ENCODE data around the gene CHCHD6.
A peak's percentile ranks its signal among the peaks of the same experiment; 100 is the strongest.

CHCHD6 gene

DNA sequence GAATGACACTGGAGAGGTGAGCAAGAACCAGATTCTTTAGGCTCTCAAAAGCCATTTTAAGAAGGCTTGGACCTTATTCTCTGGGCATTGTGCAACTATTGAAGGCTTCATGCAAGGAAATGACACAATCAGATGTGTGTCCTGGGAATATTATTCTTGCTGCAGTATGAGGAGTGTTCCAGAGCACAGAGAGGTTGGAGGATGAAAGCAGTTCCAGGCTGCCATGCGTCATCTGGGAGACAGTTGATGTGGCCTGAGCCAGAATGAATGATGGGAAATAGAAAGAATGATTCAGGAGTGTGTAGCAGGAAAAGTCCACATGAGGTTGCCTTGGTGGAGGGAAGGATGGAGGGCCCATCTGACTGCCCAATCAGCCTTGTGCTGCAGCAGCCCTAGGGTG is 123.1 kb downstream of the CHCHD6 start:
- DNase-seq (ENCODE audit: low spot score): no peak

DNA sequence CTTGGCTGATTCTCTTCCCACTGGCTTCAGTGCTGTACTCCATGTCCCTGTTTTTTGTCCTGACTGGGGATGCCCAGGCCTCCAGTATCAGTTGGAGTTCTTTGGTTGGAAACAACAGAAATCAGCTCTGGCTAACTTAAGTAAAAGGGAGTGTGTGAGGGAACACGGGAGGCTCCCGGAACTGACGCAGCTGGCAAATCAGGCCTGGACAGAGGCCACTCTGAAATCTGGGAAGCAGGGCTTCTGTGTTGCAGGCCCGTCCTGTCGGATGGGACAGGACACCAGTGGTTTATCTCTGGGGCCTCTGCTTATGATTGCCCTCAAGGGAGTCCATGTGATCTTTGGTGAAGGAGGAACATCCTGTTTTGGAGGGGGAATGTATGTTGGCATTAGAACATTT is 124.3 kb downstream of the CHCHD6 start:
- DNase-seq (ENCODE audit: low spot score): no peak

DNA sequence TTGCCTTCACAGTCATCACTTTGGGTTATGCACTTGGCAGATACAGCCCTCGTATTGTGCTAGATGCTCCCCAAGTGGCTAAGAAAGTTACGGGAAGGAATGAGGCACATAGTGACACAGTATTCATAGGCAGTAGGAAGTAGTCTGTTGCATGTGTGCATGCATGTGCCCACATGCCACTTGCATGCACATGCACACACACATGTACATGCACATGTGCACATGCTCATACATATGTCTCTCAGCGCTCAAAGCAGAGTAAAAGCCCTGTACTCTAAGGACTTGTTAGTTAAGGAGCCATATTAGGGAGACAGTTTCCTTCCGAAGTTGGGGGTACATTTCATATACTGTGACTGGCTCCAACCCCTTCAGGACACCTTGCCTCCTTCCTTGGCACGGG is 128.9 kb downstream of the CHCHD6 start:
- DNase-seq (ENCODE audit: low spot score): no peak

DNA sequence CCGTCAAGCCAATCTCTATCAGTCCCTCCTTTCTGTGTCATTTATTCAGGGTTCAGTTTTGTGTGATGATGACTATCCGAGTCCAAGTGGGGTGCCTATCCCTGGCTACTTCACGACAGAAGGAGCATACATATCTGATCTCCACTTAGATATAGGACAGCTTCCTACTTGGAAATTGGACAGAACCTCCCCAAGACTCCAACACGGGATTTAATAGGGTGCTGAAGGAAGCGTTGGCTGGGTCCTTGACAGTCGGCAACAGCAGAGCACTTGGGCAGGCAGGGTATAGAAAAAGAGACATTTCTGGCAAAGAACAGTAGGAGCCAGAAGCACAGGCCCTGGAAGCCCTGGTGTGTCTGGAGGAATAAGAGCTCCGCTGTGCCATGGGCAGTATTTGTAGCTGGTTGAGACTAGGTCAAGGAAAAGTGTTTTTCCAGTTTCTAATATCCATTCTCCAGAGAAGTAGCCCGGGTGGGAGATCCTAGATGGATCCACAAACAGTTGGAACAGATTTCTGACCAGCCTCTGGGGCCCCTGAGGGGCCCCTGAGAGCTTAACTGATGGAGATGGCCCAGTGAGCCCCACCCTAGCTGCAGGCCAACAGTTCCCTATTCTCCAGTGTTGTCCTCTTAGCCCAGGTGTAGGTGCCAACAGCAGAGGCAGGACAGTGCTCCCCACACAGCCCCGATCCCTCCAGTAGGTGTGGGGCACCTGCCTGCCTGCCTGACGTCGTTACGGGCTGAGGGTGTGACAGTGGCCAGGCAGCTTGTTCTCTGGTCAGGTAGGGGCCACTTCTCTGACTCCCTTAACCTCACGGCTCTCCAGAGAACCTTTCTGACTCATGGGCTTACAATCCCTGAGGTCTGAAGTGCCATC is 130.8 kb downstream of the CHCHD6 start:
- no peak for DNase-seq (ENCODE audit: low spot score)

DNA sequence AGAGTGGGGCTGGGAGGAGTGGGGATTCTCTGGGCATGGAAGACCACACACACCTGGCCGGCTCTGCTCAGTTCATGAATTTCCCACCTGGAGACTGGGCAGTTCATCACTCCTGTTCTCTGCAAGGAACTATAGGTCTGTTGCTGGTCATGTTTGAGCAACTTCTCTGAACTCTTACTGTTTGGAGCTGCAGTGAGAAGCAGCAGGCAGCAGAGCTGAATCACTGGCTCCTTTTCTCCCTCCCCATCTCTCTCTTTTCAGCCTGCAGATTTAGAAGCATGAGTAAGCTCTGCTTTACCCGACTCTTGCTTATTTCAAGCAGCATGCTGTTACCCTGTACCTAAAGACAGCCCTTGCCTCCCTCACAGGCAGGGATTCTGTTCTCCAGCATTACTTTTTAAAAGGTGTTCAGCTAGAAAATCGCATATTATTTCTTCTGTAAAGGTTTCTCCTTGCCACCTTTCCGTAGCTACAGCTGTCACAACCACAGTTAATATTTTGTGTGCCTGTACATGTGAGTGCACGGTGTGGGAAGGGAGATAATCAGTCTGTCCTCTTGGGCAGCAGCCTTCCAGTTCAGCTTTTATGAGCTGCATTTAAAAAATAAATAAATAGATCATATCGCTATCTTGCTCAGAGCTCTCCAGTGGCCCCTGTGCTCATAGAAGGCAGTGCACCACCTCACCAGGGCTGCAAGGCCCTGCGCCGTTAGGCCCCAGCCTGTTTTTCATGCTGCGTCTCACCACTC is 131.6 kb downstream of the CHCHD6 start:
- DNase-seq (ENCODE audit: low spot score): no peak

DNA sequence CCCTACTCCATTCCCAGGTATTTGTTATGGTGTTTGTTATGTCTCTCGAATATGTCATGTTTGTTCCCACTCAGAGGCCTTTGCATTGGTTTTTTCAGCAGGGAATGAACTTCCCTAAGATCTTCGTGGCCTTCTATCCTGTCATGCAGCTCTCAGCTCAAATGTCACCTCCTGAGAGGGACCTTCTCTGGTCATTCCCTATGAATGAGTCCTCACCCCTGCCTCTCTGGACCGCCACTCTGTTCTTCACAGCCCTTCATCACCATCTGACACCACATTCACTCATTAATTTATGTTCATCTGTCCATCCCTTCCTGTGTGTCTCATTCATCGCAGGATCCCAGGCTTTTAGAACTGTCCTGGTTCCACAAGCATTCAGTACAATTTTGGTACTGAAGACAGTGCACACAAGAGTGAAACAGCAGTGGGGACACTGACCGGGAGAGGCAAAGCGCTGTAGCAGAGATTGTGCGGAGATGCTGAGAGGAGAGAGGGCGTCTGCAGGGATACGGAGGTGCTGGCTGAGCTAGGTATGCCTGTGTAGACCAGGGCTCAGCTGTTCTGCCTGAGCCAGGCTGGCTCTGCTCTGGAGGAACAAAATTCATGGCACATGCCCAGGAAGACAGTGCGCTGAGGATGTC is 132.3 kb downstream of the CHCHD6 start:
- no peak for DNase-seq (ENCODE audit: low spot score)

DNA sequence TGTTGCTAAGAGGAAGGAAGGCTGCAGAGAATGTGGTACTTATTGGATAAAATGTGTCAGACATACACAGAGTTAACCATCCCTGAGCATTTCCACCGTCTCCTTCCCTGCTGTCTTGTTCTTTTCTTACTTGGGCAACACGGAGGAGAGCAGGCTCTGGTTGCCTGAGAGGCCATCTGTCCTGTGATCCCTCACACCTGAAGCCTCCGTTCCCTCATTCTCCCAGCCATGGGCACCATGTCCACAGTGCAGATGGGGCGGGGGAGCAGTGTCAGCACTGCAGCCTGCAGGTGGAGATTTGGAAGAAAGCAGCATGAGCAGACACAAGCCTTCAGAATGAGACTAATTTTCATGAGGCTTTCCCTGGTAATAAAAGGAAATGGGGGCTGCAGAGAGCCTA is 133.7 kb downstream of the CHCHD6 start:
- DNase-seq (ENCODE audit: low spot score): no peak

DNA sequence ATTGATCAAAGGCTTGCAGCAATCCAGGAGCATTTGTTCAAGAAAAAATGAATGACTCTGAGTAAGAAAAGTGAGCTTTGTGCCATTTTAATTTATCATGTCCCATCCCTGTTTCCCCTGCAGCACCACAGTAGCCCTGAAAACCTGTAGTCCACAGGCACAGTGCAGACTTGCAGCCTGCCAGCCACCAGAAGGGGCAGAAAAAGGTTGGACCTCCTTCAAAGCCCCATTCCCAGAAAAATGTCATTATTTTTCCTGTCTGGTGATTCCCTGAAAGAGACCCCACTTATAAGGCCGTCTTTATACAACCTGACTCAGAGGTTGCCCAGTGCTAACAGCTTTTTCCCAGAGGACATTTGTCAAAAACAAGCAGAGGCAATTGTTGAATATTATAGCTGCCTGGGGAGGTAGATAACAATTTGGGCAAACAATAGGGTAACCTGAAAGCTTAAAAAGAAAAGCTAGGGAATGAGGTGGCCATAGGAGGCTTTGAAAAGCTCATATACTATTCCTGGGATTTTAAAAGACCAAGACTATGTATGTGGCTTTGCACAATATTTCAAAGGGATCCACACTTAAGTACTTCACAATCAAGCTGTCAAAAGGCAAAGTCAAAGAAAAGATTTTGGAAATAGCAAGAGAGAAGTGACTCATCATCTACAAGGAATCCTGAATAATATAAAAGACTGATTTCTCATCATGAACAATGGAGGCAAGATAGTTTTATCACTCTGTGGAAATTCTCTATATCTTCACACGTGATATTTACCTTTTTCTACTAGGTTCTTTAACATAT is 142.1 kb downstream of the CHCHD6 start:
- DNase-seq (ENCODE audit: low spot score): no peak

DNA sequence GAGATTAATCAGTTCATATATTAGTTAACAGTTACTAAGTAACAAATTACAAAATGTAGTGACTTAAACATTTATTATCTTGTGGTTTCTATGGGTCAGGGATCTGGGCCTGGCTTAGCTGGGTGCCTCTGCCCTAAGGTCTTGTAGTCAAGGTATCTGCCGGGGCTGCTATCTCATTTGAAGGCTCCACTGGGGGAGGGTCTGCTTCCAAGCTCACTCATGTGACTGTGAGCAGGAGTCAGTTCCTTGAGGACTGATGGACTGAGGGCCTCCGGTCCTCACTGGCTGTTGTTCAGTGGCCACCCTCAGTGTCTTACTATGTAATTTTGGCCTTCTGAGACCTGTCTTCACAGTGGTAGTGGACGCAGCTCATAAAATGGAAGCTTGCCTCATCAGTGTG is 143.0 kb downstream of the CHCHD6 start:
- no peak for DNase-seq (ENCODE audit: low spot score)

DNA sequence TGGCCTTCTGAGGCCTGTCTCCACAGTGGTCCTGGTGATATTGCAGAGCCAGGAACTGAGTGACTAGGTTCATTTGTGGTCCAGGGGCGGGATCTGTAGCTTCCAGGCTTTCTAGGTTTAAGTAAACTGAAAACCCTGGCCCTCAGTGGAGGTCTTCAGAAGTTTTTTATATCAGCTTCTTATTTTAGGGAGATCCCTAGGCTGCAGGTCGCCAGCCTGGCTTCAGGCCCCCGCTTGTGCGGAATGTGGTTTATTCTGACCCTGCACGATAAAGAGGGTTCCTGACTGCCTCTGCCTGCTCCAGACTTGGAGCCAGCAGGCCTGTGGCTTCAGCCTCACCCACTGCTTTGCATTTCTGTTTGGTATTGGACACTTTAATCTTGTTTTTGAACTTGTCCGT is 145.0 kb downstream of the CHCHD6 start:
- peak; percentile 8 for DNase-seq (ENCODE audit: low spot score)

DNA sequence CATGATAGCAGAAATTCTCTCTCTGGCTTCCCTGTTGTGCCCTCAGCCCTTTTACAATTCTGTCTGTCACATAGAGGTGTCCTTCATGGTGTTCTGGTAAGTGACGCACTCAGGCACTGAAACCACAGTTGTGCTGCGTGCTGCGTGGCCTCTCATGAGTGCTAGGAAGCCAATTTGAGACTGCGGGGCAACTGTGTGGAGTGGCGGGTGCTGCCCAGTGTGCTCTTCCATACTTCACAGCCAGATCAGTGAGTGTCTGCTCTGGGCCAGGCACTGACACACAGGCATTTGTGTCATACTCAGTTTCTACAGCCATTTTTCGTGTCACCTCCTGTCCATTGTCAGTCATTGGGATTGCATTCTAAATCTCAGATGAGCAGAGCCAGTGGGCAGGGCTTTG is 145.7 kb downstream of the CHCHD6 start:
- DNase-seq (ENCODE audit: low spot score): peak; percentile 4

DNA sequence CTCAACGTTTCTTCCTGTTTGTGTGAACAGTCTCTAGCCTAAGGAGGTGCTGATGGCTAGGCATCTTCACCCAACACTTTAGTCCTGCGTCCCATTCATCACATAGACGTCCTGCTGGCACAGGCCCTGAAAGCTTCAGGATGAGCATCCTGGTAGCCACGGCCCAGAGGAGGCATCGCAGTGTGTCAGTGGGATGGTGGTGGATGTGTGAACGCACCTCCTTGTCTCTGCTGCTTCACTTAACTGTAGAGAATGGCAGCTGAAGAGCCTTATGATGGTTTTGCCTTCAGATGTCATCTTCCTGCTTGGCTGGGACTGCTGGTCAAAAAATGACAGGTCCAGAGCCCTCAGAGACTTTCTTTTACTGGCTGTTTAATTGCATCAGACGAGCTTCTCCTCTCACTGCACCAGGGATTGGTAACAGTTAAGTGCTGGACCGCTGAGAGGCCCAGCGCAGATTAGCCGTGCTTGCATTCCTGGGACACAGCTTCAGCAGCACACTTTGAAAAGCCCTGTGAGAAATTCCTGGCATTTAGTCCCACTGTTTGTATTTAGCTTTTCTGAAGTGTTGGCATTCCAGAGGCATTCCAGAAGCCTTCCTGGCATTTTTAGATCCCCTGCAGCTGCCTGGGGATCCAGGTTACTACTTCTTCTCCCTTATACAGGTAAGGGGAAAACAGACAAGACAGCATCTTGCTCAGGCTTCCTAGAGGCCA is 146.5 kb downstream of the CHCHD6 start:
- DNase-seq (ENCODE audit: low spot score): peak; percentile 2

DNA sequence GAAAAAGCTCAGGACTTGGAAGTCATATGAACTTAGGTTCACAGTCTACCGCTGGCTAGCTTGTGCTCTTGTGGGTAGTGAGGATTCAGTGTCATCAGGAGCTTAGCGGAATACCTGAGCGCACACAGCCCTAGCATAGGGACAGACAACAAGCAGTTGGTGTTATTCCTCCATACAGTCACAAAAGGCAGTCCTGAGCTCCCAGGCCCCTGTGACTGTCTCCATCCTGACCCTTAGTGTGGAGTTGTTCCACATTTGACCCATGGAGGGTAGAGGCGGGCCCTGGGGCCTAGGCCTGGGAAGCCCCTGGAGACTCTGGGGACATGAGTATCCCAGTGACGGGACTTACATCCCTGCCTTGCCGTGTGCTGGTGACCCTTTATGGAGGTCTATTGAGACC is 147.3 kb downstream of the CHCHD6 start:
- DNase-seq (ENCODE audit: low spot score): no peak

DNA sequence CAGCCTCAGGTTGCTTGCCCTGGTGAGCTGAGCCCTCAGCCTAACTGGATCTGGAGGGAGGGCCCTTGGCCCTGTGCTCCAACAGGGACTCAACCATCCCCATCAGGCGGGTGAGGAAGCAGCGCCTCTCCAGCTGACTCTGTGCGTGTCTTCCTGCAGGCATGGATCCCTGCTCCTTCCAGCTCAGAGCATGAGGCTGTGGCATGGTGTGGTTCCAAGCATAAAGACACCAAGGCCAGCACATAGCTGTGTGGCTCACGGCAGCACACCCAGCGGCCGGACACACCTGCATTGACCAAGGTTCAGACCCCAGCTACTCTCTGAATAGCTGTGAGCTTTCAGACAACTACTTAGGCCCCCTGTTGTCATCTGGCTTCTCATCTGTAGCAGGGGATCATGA is 147.9 kb downstream of the CHCHD6 start:
- DNase-seq (ENCODE audit: low spot score): no peak

DNA sequence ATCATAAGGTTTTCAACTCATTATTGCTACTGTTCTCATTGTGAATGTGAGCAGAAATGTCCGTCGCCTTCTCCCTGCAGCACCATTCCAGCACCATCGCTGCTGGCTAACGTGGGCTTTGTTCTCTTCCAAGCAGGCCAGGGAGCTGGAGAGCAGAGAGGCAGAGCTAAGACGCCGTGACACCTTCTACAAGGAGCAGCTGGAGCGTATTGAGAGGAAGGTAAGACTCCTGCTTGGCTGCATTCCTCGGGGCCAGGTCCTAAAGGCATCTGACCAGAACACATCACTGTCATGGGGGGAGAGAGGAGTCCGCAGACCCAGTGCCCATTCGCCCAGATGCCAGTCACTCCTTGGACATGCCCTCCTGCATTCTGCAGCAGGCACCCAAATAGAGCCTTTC is 148.5 kb downstream of the CHCHD6 start:
- no peak for DNase-seq (ENCODE audit: low spot score)

DNA sequence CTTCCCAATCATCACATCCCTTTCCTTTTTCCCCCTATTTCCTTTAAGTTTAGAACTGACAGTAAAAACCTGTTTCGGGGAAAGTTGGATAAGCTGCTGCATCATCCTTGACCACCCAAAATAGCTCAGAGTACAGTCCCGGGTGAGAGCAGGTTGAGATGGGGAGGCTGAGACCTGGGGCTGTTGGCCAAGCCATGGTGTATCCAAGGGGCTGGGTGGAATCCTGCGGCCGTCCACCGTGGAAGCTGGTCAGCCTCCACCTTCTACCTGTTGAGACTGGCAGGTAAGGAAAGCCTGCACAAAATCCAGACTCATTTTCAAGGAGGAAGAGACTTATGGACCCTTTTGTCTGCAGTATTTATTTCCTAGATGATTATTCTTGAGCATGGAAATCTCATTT is 150.6 kb downstream of the CHCHD6 start:
- DNase-seq (ENCODE audit: low spot score): no peak

DNA sequence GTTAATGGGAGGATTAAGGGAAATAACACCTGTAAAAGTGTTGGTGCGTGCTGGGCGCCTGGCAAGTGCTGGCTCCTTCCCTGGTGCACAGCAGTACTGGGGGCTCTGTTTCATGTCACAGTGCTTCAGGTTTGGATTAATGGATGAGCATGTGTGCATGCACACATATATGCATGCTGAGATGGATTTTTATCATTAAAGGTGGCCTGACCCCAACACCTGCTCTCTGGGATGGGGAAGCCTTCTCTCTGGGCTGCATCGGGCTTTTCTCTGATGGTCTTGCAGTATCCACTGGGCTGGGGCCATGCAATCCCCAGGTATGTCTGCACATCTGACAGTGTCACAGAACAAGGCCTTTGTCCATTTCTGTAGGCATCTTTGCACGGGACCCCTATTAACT is 151.3 kb downstream of the CHCHD6 start:
- DNase-seq (ENCODE audit: low spot score): no peak

DNA sequence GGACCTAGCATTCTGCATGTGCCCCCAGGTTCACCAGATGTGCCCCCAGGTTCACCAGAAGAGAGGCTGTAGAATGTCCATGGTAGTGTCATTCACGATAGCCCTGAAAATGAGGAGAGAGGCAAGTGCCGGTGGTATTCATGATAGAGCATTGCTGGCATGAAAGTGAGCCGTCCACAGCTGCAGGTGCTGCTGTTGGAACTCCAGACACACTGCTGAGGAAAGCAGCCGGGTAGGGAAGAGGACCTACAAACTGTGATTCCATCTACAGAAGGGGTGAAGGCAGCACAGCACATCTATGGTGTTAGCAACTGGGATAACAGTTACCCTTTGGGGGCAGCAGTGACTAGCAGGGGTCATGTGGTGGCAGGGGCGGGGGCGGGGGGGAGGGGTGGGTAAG is 153.9 kb downstream of the CHCHD6 start:
- no peak for DNase-seq (ENCODE audit: low spot score)

DNA sequence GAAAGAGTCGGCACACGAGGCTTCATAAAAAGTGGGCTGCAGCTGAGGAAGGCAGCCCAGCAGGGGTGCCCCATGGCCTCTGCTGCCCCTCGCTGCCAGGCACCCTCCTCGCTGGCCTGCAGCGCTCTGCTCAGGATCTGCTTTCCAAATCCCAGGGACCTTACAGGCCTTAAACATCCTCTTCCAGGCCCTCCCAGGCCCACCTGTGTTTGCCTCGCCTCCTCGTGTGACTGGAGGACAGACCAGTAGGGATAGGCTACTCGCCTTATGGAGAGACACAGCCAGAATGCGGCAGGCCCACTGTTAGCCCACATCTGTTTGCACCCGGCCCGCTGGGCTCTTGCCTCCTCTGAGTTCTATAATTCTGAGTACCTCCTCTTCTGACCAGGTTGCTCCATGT is 154.4 kb downstream of the CHCHD6 start:
- DNase-seq (ENCODE audit: low spot score): no peak

DNA sequence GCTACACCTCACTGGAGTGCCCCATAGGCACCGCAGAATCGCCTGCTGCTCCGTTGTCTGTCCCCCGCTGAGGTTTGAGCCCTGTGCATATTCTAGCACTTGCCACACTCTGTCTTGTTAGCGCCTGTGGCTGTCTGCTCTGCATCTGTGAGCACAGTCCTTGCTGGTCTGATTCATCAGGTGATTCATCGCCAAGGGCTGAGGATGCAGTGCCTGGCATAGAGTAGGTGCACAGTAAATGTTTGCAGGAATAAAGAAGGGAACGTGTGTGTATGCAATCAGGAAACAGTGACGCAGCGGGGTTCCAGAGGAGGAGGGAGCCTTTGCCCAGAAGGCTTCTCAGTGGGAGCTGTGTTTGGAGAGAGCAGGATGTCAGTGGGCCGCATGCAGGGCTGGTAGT is 154.8 kb downstream of the CHCHD6 start:
- DNase-seq (ENCODE audit: low spot score): no peak

DNA sequence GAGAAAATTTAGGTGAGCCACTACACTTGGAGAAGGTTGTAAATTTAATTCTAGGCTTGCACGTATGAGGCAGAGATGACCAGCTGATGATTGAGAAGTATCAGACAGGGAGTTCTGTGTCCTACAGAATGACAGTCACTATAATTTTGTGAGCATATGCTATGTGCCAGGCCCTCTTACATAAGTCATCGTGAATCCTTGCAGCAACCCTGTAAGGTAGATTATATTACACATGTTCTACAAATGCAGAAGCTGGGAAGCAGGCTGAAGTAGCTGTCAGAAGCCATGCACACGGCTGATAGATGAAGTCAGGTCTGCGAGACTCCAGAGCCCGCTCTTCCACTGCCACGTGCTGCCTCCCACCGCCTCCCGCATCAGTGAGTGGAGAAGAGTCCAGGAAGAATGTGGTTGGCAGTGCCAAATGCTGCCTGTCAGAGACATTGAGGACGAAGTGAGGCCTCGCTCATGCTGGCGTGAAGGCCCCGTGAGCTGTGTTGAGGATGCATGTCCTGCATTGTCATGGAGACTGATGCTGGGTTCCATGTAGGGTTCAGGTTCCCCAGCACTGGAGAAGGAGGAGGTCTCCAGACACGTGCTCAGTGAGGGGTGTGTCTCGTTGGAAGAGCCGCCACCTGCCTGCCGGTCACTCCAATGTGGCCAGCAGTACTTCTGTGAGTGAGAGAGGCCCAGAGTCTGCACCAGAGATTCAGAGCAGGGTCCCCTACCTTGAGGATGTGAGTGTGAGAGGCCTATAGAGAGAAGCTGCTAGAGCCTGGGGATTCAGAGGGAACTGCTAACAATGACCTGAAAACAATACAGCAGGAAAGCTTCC is 155.6 kb downstream of the CHCHD6 start:
- DNase-seq (ENCODE audit: low spot score): no peak
